SIG-M5 treated with dmso at 0.1 percent for 504 hours (cell line): ENCODE results near the gene OR6P1.

ENCODE experiments used
- DNase-seq: peaks from one replicate; lab custom pipeline; 2025; ENCODE audit not compliant: unreplicated experiment; lab: John Stamatoyannopoulos, UW

OR6P1 gene

DNA sequence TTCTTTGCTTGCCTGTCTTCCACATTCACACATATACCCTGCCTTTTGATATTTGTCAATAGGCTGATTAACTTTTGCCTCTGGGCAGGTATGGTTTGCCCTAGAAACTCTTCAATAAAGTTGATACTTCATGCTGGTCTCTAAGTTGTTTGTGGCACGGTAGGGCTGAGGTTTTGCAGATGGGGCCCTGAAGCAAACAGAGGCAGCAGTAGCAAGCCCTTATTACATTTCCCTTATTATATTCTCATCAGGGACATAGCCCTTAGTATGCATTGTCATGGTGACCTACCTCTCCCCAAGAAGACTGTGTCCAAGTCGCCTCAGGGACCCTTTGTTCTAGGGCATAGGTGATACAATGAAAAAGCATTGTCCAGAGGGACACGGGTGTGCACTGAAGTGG lies at the start of gene OR6P1:
Gene OR6P1, minus strand, starts transcription at position 101 of the 400 bp plus-strand sequence. CDS start 6,976 bp downstream, outside the sequence.
- DNase-seq, result no peak

DNA sequence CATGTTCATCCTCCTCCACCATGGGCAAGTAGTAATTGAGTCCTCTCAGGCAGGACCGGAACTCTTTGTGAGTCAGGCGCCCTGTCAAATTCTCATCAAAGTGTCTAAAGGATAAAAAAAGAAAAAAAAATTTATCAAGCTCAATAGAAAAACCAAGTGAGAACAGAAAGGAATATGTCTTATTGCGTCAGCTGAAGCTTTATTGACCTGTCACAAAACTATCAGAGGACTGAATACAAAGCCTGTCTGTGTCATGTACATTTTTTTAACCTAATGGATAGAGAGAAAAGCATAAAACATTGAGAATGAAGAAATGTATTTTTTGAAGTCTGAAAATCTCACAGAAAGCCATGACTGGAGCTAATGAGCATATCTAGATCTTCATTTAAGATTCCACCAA lies 43.4 kb upstream of the OR6P1 start:
- no peak for DNase-seq

DNA sequence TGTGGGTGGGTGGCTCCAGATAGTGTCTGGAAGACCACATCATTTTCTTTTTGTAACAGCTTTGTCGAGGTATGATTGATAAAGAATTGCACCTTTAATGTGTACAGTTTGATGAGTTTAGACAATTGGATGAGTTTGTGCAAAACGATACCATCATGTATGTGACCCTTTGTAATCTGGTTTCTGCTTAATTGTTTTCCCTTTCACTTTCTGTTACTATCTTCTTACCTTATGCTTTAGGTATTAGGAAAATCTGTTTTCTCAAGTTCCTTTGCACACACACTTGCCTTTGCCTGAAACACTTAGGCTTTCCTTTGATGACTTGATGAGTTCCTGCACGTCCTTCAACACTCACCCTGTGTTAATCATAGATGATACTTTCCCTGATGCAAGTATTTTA lies 41.5 kb upstream of the OR6P1 start:
- no peak for DNase-seq

GRCh38 chr1:158607296-158607695 lies 36.9 kb upstream of the OR6P1 start:
- DNase-seq, result no peak

DNA sequence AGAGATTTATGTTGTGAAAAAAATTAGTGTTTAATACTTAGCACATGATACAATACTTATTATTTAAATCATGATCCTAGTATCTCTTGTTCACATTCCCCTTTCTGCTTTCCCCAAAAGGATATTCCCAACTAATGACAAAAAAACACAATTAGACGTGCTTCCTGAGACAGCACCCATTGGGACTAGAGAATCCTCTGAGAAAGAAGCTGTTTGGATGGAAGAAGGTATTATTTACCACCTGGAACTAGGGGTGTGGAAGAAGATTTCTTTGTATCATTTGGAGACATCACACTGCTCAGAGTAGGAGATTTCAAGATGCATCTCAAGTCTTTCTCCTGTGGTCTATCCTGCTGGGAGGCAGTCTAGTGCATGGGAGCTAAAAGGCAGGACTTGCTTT lies 34.6 kb upstream of the OR6P1 start, which contains the start of gene OR10Z1:
Gene OR10Z1, plus strand, starts transcription at position 301 of the 400 bp plus-strand sequence. CDS start 1,171 bp downstream, outside the sequence.
- no peak for DNase-seq

DNA sequence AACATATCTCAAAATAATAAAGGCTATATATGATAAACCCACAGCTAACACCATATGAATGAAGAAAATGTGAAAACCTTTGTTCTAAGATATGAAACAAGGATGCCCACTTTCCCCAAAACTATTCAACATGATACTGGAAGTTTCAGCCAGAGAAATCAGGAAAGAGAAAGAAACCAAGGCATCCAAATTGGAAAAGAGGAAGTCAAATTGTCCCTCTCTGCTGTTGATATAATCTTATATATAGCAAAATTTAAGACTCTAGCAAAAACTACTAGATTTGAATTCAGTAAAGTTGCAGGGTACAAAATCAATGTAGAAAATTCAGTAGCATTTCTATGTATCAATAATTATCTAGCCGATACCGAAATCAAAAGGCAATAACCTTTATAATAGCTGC lies 30.4 kb upstream of the OR6P1 start:
- no peak for DNase-seq

DNA sequence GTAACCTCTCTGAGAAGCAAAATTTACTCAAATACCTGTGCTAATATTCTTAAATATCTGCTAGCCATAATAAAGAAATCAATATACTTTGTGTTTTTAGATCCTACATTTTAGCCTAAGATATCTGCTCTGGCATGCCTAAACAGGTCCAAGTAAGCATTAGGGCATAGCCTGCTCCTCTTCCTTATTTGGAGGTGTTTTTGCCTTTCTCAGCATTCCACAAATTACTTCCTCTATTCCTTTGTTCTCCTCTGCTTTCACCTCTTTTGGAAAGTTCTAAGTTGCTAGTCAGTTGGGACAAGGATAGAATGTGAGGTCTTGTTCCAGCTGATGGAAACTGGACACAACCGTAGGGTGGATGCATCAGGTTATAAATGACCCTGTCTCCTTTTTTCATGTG lies 16.6 kb upstream of the OR6P1 start:
- no peak for DNase-seq

DNA sequence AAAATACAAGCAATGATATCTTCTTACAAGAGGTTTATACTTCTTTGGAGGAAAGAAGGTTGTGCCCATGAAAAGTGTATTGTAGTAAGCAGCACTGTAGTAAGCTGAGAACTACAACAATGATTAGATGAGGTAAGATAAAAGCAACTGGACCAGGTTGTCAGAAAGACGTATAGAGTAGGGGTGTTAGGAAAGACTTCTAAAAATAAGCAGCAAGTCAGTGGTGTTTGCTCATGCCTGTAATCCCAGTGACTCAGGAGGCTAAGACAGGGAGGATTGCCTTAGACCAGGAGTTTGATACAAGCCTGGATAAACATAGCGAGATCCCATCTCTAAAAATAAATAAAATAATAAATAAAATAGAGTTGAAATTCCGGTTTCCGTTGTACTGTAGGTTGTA lies 13.6 kb upstream of the OR6P1 start:
- DNase-seq, result no peak

DNA sequence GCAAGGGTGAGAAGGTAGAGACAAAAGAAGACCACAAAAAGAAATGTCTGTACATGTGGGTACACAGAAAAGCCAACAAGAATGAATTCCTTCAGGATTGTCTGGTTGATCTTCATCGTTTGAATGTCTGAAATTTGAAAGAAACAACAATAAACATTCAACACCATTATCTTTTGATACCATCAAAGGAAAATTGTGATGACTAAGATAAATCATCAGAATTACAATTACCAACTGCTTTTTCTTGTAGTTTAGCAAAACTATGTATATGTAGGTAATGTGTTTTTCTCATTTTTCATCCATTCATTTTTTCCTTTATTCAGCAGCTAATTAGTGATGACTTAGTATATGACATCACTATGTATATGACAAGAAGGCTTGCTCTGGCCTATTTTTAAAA lies 9.4 kb upstream of the OR6P1 start, which contains the start of gene OR10X1:
Gene OR10X1, minus strand, starts transcription at position 167 of the 400 bp plus-strand sequence. Its CDS starts 0 bp downstream, at position 167.
- no peak for DNase-seq

GRCh38 chr1:158577561-158577960 lies 7.2 kb upstream of the OR6P1 start:
- DNase-seq, result no peak

DNA sequence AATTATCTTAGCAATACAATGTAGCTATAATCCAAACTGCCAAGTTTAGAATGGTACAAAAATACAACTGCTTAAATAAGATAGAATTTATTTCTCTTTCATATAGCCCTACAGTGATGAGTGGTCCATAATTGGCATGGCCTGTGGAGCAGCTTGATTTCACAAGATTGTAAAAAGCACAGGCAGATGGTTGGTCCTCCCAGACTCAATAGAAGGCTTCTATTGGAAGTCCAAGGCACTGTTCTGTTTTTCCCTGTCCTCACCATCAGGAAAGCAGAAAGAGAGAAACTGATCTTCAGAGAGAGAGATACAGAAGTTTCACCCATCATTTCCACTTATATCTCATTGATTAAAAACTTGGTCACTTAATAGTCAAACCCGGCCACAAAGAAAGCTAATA lies 1.8 kb upstream of the OR6P1 start:
- no peak for DNase-seq

DNA sequence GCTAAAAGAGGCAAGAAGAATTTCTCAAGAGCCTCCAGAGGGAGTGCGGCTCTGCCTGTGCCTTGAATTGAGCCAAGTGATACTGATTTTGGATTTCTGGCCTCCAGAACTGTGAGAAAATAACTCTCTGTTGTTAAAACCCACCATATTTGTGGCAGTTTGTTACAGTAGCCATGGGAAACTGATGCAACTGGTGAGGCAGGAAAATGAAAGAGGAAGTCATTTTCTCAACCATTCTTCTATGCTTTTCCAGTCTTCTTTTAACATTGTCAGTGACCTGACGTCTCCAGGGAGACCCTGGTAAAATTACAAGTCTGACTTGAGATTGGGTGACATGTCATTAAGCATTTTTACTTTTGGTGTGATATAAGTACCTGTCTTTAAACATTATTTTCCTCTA lies 5.8 kb downstream of the OR6P1 start:
- peak; percentile 91 for DNase-seq

- peak; percentile 55 for DNase-seq
Observed at GRCh38 chr1:158563853-158564252, 6.5 kb downstream of the OR6P1 start.

DNA sequence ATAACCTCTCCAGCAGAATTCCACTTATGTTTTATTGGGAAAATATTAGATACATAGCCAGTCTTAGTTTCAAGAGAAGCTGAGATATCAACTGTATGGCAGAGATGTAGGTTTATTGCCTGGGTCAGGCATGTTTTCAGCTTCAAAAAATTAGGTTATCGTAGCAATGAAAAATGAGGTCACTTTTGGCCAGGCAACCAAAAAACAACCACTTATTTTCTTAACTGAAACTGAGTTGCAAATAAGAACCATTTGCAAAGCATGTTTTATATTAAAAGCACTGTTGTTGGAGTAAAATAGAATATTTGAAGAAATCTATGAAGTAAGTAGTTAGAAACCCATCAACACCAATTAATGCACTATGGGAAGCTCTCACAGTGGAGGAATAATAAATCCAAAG lies 10.7 kb downstream of the OR6P1 start:
- DNase-seq, result no peak

DNA sequence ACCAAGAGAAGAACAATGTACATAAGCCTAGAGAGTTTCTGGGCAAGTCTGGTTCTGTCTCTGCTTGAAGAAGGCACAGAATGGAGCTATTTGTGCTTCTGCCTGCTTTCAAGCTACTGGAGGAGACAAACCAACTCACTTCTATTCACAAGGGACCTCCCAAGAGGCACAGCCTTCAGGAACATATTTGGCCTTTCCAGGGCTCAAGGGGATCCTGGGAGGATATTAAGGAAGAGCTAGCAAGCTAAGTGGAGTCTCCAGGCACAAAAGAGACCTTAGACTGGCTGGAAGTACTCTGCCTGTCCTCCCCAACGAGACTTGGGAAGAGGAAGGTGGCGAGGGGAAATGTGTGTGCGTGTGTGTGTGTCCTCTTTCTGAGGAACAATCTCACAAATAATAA lies 16.0 kb downstream of the OR6P1 start, which contains the start of gene OR6Y1:
Gene OR6Y1, minus strand, starts transcription at position 54 of the 400 bp plus-strand sequence. CDS start 6,300 bp downstream, outside the sequence.
- no peak for DNase-seq

- no peak for DNase-seq
Observed at GRCh38 chr1:158552296-158552695, 18.1 kb downstream of the OR6P1 start.

DNA sequence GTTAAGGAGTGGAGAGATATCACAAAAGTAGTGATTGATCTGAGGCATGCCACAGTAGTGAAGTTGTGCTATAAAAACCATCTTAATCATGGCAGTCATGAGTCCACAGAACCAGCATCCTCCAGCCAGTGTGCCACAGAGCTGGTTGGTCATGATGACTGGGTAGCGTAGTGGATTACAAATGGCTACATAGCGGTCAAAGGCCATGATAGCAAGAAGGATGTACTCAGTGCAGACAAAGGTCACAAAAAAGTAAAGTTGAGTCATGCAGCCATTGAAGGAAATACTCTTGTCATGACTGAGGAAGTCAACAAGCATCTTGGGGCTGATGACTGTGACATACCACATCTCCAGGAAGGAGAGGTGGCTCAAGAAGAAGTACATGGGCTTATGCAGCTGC lies 22.8 kb downstream of the OR6P1 start:
- no peak for DNase-seq

DNA sequence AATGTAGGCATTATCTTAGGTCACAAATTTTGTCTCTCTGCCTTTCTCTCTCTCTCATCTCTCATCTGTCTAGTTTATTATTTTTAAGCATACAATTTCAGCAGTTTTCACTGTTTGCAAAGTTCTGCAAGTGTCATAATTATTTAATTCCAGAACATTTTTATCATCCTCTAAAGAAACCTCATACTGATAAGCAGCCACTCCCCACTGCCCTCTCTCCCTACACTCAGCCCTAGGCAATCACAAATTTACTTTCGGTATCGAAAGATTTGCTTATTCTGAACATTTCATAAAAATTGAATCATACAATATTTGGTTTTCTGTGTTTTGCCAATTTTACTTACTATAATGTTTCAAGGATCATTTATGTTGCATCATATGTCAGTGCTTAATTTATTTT lies 32.8 kb downstream of the OR6P1 start:
- DNase-seq, result no peak

GRCh38 chr1:158534496-158534895 lies 35.9 kb downstream of the OR6P1 start:
- no peak for DNase-seq

GRCh38 chr1:158527190-158527815 lies 43.1 kb downstream of the OR6P1 start:
- DNase-seq, result peak; percentile 13

GRCh38 chr1:158521666-158522058 lies 48.7 kb downstream of the OR6P1 start:
- no peak for DNase-seq

DNA sequence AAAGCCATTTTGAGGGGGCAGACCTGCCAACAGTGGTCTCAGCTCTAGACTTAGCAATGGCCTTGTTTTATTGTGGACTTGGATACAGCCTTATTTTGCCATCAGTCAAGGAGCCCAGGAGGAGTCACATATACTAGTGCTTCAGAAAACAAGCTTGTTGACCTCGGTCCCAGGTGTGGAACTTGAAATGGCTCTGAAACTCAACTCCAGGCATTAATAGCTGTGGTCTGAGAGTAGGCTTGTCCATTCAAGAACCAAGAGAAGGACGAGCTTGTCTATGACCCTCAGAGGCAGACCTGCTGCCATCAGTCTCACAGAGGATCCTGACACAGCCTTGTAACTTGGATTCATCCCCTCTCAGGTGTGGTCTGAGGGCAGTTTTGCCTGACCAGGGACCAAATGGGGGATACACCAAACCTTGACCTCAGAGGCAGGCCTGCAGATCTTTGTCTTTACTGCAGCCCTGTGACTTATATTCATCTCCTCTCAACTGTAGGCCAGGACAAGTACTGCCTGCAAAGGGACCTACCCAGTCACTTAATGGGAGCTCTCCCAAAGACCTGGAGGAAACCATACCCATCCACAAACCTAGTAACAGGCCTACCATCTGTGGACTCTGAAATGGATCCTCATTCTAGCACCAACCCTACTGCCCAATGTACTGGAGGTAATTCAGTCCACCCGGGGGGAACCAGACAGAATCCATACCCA lies 49.3 kb downstream of the OR6P1 start:
- DNase-seq, result no peak
